ENCODE results near the gene SYNE1.
"Not testable (repeated sequence)": the region's sequence is repeated elsewhere in the genome, so short reads cannot be mapped to it uniquely, and the experiment has no call there.

The SYNE1 gene

DNA sequence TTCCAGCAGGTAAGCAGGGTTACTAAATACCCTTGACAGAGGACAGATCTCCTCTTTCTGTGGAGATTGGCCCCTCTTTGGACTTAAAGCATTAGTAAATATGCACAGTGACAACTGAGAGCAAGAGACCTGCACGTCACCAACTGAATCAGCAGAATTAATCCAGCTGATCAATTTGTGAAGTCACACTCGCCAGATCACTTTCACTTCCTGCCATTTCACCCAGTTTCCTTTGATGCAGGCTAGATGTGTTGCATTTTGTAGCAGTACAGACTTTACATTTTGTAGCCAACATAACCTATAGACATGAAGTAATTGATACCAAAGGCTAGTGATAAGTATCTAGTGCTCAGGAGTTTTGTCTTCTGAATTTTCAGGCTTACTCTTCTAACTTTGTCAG, 11.9 kb downstream of the SYNE1 start:
- DNase-seq: no peak

DNA sequence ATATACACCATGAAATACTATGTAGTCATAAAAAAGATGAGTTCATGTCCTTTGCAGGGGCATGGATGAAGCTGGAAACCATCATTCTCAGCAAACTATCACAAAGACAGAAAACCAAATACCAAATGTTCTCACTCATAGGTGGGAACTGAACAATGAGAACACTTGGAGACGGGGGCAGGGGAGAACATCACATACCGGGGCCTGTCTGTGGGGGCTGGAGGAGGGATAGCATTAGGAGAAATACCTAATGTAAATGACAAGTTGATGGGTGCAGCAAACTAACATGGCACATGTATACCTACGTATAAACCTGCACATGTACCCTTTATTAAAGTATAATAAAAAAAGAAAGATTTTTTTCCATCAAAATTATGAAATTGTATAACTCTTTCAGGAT, 22.4 kb downstream of the SYNE1 start:
- DNase-seq: not testable (repeated sequence)

DNA sequence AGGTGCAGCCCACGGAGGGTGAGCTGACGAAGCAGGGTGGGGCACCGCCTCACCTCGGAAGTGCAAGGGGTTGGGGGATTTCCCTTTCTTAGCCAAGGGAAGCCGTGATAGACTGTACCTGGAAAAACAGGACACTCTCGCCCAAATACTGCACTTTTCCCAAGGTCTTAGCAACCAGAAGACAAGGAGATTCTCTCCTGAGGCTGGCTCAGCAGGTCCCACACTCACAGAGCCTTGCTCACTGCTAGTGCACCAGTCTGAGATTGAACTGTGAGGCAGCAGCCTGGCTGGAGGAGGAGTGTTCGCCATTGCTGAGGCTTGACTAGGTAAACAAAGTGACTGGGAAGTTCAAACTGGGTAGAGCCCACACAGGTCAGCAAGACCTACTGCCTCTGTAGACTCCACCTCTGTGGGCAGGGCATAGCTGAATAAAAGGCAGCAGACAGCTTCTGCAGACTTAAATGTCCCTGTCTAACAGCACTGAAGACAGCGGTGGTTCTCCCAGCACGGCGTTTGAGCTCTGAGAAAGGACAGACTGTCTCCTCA, 28.0 kb downstream of the SYNE1 start:
- no peak for DNase-seq

DNA sequence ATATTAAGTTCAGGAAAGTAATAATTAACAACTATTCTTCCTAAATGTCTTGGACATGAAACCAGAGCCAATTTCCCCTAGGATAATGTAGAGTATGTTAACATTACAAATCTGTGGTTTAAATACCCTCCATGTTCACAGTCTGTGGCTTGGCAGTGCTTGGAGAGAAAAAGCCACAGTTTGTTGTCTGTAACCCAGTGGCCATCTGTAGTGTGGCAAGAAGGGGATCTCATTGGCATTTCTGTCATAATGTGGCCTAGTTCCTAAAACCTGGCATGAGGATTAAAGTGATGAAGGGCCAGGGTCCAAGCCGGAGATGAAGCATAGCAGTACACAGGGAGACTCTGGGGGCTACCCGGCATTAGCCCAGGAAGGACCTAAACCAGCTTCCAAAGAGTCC, 31.2 kb downstream of the SYNE1 start:
- DNase-seq: no peak

DNA sequence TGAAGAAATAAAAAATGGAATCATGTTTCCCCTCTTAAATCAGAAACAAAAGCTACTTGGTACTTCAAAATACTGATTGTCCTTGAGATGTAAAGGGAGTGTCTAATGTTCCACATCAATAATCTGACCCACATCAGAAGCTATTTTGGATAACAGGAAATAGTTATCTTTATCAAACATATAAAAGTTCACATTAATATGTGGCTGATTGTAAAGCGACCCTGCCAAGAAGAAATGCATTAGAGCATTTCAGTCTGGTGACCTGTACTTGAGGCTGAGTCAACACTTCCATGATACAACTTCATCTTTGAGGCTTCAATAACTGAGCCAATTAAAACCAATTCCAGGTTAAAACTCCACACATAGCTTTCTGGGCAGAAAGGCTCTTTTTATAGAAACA, 31.8 kb downstream of the SYNE1 start:
- no peak for DNase-seq

DNA sequence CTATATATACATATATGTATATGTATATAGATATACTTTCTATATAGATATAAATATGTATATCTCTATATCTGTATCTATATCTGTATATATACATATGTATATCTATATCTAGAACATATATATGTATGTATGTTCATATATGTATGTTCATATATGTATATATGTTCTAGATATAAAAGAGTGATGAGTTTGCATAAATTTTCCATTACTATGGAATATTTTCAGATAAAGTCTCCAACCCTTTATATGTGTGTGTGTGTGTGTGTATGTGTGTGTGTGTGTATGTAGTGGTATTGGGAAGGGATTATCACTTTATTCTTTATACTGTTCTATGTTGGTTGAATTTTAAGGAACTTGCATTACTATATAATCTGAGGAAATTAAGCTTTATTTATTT, 33.3 kb downstream of the SYNE1 start:
- DNase-seq: no peak

DNA sequence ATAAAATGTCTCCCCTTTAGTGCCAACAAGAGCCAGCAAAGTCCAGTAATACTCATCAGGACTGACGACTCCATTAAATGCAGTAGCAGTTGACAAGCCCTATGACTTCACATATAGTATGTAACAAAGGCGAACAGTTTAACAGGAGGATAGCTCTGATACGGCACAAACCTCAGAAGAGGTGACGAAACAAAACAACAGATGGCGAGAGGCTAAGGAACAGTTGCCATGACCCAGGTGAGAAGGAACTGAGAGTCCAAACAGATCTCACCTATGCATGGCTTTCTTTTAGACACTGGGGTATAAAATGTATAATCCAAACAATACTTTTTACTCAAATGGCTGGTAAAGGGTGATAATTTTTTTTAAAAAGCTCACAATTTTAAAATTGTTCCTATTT, 37.1 kb downstream of the SYNE1 start:
- DNase-seq: no peak

DNA sequence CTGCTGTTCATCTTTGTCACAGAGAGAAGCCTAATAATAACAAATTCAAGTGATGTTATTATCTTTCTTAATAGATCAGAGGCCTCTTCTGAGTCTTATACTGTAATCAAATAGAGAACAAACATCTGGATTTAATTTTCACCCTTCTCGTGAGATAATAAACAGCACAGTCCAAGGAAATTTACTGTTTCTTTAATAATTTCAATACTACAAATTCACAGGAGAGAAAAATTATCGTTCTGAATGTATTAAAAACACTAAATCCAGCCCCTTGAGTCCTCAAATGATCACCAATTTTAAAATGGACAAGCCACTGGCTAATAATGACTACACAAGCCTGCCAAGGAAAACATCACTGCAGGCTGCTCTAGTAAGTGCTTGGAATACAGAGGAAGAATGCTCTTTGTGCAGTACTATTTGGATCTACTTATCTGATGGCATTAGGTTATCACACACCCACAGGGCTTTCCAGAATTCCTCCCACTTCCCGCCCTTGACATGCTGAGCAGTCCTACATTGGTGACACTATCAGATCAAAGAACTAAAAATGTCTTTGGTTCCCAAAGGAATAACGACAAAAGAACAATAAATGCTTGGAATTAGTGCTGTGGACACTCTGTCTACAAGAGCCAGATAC, 38.1 kb downstream of the SYNE1 start:
- no peak for DNase-seq

DNA sequence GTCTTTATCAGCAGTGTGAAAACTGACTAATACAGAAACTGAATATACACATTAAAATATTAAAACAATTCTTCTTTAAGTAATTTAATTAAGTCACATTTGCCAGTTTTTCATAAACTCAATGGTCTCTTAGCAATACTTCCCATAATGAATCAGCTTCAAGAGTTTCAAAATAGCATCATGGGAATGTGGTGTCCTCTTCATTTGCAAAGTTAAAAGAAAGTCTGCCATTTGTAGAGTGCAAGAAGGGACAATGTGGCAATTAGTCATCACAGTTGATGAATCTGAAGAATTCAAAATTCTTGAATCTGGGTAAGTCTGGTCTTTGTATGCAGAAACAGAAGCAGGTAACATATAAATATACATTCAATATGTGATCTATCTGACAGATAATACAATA, 38.7 kb downstream of the SYNE1 start:
- no peak for DNase-seq

DNA sequence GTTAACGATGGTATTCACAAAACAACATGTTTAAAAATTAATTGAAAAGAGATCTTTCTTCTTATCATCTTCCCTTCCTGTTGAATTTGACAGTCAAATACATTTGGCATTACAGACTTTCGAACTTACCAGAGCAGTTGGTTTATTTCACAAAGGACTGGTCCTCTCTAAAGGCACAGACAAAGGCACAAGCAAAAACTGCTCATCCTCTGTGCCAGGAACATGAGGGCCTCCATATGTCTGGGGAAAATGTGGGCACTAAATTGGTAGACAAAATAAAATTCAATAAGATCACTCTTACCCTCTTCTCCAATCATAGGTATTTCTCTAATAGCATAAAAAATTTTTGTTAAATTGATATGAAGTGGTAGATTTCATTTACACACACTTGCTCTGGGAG, 40.4 kb downstream of the SYNE1 start:
- DNase-seq: no peak

DNA sequence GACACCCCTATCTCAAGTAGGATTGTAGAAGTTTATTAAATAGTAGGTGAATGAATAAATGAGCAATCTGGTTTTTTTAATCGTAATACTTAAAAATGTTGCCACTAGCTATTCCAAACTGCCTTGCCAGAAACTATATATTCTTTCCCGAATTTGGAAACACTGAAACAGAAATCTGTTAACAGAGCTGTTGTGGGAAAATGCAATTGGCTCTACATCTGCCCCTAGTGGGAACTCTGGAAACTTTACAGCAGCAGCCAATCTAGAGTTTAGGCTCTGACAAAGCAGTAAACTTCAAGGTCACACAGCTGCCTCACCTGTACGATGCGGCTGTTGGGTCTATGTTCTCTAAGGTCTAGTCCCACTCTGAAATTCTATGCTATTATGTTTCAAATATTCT, 41.7 kb downstream of the SYNE1 start:
- DNase-seq: peak; percentile 11 to 43

DNA sequence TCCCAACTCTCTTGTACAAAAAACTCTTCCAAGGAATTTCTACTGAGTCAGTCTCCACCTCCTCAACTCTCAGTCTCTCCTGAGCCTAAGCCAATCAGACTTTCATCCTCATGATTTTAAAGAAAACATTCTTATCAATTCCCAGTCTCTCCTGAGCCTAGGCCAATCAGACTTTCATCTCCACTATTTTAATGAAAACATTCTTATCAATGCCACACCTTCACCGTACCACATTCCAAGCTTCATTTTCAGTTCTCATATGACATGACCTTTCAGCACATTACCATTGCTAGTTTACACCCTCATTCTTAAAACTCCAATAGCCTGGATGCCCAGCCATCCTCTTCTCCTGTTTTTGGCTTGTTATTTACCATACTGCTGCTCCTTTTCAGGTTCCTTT, 42.5 kb downstream of the SYNE1 start:
- DNase-seq: no peak

DNA sequence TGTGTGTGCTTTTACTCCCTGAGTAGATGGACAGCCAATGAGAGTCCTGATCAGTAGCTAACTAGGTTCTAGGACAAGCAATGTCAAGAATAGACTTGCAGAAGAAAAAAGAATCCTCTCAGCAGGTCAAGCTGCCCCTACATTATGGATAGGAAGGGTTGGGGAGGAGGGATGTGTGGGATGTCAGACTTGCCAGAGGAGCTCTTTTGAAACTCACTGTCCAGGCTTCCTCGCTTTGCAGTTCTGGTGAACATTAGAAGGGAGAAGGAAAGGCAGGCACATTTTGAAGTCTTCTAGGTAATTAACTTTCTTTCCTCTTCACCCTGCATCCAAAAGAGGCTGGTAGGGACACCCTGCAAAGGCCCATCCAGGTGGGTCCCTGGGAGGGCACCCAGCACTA, 48.7 kb downstream of the SYNE1 start:
- peak in 1 of 2 experiments; percentile 17 for DNase-seq

DNA sequence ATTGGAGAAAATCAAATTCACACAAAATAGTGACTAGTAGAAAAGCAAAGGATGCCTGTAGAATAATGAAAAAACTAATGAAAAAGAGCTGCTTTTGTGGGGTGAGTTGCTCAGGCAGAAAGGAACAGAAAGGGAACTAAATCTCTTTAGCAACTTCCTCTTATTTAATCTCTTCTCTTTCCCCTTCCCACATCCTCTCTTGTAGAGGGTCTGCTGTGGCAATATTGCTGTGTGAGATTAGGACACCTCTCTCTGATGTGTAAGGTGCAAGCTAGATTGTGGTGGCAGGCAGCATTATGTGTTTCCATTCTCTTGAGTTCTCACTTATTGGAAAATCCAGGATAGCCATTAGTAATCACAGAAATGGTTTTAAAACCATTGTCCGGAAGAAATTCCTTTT, 49.7 kb downstream of the SYNE1 start:
- peak; percentile 82 to 91 for DNase-seq

DNA sequence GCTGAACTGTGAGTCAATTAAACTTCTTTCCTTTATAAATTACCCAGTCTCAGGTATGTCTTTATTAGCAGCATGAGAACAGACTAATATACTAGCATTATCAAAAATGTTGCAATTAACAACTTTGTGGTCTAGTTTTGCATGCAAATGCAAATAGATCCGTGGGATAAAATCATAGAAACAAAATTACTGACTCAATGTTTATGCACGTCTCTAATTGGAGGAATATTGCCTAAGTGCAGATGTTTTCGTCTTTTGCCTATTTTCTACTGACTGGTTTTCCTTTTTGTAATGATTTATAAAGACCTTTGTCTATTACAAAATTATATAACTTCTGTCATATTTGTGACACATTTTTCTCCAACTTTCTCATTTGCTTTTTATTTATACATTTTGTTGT, 51.9 kb downstream of the SYNE1 start:
- DNase-seq: no peak

DNA sequence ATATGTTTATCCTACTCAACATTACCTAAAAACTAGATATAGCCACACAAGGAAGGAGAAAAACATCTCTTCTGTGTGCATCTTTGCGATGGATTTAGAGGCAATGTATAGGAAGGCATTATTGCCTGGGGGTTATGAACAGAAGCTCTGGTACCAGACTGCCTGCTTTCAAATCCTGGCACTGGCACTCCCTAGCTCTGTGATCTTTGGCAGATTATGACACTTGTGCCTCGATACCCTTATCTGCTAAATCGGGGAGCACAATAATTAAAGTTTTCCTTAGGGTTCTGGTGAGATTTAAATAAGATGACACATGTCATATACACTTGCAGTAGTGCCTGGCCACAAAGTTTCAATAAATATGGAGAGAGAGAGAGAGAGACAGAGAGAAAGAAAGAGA, 53.3 kb downstream of the SYNE1 start:
- no peak for DNase-seq

DNA sequence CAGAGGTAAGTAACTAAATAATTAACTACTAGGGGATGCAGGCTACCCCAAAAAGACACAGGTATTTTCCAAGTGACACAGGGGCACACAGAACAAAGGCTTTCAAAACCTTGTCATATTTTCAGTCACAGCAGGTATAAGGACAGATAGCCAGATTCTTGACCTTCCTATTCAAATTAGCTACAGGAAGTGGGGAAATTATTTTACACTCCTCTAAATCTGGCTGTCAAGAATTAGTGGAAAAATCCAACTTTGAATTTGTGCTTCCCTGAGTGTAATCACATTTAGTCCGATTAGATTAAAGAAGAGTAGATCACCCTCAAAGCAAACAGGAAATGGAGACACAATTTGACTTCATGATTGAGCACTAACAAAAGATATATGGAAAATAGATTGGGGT, 60.6 kb downstream of the SYNE1 start:
- no peak for DNase-seq

DNA sequence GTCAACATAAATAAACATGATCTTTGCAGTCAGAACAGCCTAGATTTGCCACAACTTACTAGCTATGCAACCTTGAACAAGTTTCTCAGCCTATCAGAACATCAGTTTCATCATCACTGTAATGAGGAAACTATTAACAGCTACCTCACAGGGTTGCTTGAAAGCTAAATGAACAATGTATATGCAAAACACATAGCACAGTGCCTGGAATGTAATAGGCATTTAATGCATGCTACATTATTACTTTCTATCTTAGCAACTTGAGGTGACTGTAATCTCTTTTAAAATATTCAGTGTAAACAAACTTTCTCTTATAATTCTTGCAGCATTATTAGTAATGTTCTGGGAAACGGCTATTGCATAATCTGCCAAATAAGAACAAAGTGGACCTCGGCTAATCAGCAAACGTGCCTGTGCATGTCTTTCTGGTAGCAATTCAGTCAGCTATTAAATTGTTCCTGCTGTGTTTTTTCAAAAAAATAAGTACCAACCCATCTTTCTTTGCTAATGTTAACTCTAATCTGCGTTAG, 61.5 kb downstream of the SYNE1 start:
- no peak for DNase-seq

DNA sequence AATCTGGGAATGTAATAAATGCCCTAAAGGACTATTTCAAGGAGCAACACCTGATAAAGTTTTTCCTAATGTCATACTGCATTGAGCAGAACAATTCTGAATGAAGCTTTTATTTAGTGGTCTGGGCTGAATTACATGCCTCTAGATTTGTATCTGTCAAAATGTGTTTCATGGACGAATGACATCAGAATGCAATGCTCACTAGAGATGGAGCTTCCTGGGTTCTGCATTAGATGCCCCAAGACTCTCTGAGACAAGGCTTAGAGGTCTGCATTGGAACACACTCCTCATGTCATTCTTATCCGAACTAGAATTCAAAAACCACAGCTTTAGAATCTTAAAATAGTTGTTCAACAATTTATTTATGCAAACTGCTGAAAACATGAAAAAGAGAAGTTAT, 62.0 kb downstream of the SYNE1 start:
- no peak for DNase-seq

DNA sequence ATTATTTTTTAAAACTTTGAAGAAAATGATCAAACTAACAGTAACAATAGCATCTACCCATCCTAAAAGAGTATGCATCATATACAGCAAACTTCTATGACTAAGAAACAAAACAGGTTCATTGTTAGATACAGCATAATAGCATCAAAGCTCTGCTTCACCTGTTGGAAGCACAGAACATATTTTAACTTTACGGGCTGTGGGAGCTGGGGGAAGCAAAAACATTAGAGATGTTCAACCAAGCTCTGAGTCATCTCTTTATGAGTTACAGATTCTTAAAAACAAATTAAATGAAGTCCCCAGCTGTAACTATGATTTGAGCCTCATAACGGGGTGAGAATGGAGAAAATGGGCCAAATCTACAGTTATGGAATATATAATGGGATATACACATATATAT, 63.4 kb downstream of the SYNE1 start:
- no peak for DNase-seq

DNA sequence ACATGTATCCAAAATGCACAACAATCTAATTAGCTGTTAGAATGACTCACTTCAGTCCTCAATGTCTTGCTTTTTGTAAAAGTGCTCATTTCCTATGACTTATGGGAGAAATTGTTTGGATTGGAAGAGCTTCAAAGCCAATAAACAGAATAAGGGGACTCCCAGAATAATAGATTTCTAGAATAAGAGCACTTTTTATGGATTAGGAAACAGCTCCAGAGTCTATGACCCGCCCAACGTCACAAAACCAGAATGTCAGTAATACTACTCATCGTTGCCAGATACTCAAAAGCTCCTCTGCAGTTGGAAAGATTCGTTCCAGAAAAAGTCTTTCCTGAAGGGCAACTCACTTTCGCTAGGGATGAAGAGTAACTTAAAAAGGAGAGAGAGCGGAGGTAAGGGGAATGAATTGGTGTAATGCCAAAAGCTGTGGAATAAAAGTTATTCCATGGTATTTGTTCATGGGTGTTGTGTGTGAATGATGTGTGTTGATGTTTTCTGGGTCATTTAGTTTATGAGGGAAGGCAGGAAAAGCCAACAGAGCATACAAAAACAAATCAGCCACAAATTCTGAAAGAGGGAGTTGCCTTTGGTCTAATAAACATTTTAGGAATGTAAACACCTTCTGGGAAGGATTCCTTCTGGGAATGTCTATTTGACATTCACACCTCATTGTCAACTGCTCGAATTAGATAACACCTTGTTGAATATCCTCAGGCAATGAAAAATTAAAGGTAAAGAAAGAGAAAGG, 64.6 kb downstream of the SYNE1 start:
- DNase-seq: no peak

DNA sequence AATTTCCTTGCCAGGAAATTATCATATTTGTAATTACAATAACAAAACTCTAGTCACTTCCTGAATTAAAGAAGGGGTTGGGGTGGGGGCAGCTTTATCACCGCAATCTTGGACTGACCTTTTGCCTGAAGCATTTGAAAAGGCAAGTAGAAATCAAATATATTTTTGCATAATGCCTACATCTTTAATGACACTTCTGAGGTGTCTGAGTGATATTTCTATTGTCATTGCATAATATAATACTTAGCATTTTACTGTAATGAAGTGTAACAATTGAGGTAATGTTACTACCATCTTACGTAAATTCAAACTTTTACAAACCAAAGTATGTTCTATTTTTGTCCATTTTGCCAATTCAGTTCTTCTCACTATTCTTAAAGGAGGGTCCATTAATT, 65.2 kb downstream of the SYNE1 start:
- no peak for DNase-seq

DNA sequence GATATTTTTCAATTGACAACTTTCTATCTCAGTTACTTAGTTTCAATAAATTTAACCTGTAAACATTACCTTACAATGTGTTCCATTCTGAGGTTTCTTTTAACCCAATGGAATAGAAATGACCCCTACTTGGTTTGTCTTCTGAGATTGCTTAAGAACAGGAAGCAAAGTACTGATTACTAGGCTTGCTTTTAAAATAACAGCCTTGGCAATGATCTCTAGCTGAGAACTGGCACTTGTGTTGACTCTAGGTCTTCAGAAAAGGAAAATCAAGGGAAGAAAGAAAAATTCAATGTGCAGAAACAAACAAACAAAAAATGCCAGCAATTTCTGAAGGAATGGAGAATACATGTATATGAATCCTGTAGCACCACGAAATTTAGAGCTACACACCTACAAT, 66.1 kb downstream of the SYNE1 start:
- no peak for DNase-seq

DNA sequence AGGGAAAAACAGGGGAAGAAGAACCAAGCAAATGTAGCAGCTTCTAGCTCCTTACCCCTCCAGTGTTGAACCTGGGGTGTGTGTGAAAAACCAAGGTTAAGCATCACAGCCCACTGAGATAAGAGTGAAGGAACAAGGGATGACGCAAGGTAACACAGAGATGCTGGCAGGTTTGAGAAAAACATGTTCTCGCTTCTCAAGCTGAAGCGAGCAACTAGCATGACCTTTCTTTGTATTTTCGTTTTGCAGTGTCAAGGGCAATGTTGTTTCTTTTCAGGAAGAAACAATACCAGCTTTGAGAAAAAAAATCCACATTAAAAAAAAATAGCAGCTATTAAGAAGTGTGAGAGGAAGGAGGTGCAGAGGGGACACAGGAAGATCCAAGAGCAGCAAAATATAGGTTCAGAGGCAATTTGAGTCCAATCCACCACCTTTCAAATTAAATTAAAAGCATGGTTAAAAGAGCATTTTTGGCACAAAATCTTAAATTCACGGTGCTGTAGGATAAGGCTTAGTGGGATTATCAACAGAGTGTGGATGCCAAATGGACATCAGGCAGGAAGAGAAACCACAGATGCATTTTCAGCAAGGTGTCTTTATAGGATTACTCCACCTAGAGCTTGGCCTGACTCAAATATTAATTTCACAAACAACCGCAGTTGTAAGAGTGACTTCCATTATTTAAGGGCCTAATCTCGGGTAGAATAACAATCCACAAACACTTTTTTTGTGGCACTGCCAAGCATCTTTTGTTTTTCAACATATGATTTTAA, 70.9 kb downstream of the SYNE1 start:
- no peak for DNase-seq

Data from Kasumi-1 (cell line).